HG03095 (cell line): ENCODE measurements around the gene FFAR1.
"Not testable (repeated sequence)": the region's sequence is repeated elsewhere in the genome, so short reads cannot be mapped to it uniquely, and the experiment has no call there.

Source experiments
- ATAC-seq: cut with Tn5 transposase; IDR thresholded peaks from one replicate; pipeline ENCODE4 v1.9.1; 2021; ENCODE audit warnings: moderate library complexity; ENCODE audit not compliant: unreplicated experiment

Gene FFAR1

DNA sequence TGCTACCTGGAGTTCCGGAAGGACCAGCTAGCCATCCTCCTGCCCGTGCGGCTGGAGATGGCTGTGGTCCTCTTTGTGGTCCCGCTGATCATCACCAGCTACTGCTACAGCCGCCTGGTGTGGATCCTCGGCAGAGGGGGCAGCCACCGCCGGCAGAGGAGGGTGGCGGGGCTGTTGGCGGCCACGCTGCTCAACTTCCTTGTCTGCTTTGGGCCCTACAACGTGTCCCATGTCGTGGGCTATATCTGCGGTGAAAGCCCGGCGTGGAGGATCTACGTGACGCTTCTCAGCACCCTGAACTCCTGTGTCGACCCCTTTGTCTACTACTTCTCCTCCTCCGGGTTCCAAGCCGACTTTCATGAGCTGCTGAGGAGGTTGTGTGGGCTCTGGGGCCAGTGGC, 11.7 kb downstream of the FFAR1 start:
- not testable (repeated sequence) for ATAC-seq

DNA sequence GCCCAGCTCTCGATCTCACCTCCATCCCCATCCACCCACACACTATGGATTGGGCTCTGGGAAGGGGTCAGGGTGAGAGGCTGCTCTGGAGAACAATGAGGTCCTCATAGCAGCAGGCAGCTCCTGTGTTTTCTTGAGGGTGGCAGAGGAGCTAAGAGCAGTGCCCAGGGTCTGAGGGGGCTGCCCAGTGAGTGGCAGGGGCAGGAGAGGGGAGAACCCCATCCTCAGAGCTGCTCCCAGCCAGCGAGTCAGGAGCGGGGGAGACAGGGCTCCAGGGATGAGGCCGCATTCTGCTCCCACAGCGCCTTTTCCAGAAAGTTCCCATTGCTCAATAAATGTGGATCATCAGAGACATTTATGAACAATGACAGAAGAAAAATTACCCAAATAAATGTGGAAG, 12.4 kb downstream of the FFAR1 start:
- ATAC-seq = not testable (repeated sequence)

DNA sequence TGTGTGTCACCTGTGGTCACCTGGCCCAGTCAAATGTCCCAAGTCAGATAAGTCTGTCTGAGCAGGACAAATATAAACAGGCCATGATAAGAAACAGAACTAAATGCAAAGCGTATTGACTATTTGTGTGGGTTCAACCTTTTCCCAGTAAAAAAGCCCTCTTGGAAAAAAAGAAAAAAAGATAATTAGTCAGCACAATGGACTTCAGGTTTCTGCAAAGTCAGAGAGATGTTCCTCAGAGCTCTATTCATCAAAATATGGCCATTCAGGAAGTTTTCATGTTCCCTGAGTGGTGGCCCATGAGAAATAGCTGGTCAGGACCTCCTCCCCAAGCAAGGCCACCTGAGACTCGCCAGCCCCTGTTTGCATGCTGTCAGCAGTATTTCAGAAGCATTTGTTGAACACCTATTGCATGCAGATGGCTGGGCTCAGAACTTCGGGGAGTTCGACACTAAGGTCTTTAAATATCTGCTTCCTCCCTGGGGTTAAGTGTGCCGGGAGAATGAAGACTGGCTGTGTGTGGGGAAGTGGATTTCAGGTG, 13.2 kb downstream of the FFAR1 start:
- ATAC-seq = no peak

DNA sequence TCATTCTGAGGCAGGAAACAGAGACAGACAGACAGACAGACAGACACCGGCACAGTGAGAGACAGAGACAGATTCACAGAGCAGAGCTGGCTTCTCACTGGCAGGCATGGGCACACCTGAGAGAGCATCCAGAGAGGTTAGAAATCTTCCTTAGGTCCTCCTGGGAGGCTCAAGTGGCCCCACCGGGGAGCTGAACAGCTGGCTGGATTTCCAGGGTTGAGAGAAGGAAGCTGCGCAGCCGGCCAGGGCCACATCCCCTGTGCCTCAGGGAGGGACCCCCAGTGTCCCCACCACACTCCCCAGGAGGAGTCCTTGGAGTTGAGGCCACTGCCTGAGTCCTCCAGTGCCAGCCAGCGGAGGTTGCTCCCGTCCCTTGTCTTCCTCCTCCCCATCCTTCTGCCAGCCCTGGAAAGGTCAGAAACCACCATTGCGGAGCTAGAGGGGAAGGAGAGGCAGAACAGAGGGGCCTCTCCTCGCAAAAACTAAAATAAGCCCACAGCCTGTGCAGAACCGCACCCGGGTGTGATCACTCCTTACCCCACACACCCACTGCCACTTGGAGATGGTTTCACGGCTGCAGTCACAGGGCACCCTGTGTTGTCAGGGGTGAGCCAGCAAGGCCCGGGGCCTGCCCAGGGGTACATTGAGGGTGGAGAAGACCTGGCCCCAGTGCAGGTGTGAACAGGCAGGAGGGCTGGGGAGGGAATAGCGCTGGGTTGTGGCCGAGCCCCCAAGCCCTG, 14.7 kb downstream of the FFAR1 start:
- no peak for ATAC-seq

DNA sequence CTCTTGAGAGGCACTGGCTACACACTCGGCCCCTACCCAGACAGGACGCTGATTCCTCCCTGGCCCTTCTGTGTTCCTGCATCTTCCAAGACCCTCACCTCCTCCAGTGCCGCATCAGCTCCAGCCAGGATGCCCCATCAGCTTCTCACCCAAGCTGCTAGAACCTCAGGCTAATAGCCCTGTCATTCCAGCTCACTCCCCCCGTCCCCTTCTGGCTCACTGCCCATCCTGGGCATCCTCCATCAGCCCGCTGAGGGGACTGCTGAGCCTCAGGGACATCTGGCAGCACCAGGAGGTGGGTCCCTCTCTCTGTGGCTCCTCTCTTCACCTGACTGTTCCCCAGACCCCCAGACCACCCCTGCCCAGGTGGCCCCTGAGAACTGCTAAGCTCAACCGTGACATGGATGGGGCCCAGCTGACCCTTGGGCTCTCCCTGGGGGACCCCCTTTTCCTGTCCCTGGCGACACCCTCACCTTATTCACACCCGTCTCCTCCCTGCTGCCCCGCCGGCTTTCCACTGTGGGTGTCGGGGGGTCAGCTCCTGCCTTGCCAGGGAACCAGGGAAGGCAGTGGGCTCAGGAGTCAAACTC, 15.4 kb downstream of the FFAR1 start:
- ATAC-seq = no peak

DNA sequence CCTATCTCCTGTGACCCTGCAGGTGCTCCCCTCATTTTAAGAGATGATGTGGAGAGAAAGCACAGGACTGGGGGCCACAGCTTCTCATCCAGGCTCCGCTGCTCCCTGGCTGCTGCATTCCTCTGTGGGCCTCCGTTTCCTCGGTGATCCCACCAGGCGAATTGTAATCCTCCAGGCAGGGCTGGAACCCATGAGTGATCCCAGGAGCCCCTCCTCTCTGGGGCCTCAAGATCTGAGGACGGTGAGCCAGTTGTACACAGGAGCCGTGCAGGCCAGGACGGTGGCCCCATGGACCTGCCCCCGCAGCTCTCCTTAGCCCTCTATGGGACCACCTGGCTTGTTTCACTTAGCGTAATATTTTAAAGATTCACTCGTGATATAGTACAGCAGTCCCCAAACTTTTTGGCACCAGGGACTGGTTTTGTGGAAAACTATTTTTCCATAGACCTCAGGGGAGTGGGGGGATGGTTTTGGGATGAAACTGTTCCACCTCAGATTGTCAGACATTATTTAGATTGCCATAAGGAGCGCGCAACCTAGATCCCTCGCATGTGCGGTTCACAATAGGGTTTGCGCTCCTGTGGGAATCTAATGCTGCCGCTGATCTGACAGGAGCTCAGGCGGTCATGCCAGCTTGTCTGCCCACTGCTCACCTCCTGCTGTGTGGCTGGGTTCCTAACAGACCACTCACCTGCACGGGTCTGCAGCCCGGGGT, 16.2 kb downstream of the FFAR1 start:
- ATAC-seq = no peak

DNA sequence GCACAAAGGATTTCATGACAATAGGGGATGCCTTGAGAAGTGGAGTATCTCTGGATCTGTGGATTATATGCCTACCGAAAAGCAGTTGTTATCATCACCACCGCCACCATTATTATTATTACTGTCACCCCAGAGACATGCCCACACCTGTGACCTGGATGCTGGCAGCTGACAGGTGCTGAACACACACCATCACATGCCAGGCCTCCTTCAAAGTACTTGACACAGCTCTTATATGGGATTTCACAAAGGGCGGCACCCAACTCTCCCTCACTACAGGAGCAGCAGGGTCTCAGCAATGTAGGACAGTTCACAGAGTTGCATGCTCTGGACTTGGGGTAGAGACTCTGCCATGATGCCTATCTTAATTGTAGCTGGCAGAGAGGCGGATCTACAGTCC, 17.6 kb downstream of the FFAR1 start:
- no peak for ATAC-seq

DNA sequence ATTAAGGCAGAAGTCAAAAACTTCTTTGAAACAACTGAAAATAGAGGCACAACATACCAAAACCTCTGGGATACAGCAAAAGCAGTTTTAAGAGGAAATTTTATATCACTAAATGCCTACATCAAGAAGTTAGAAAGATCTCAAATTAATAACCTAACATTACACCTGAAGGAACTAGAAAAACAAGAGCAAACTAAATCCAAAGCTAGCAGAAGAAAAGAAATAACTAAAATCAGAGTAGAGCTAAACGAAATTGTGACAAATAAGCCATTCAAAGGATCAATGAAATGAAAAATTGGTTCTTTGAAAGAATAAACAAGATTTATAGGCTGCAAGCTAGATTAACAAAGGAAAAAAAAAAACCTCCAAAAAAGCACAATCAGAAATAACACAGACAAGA, 20.7 kb downstream of the FFAR1 start:
- ATAC-seq = no peak

DNA sequence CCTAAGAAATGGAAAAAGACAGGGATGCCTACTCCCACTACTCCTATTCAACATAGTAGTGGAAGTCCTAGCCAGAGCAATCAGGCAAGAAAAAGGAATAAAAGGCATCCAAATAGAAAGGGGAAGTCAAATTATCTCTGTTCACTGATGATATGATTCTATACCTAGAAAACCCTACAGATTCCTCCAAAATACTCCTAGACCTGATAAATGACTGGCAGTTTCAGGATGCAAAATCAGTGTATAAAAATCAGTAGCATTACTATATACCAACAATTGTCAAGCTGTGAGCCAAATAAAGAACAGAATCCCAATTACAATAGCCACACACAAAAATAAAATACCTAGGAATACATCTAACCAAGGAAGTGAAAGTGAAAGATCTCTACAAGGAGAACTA, 21.8 kb downstream of the FFAR1 start:
- no peak for ATAC-seq

DNA sequence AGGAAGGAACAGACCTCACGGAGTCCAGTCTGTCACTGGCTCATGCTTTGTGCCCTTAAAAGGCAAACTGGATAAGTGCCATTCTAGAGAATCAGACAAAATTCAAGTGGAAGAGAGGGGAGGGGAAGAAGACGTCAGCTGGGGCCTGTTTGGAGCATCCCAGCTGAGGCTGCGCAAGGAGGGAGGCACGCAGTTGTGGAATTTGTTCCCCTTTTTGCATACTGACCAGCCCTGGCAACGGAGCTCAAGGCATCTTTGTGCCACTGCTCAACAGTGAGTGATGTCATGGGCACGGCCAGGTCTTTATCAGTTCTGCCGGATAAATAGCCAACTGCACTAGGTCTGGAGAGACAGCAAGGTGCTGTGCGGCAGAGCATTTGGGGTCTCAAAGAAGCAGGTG, 23.0 kb downstream of the FFAR1 start, which contains the start of gene GPR42:
Gene GPR42, plus strand, starts transcription at position 347 of the 400 bp plus-strand sequence. CDS start 292 bp downstream, outside the sequence.
- no peak for ATAC-seq

DNA sequence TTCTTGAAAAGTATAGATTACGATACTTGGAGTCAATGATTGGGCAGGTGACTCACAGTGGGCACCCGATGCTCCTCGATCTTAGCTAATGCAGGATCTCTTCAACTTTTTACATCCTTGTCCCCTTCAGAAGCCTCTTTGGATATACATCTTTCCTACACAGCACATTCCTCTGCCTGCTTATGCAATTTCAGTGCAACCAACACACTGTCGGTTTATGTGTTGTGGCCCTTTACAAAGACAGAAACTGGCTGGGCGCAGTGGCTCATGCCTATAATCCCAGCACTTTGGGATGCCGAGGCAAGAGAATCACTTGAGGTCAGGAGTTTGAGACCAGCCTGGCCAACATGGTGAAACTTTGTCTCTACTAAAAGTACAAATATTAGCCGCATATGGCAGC, 25.8 kb downstream of the FFAR1 start:
- ATAC-seq = no peak

DNA sequence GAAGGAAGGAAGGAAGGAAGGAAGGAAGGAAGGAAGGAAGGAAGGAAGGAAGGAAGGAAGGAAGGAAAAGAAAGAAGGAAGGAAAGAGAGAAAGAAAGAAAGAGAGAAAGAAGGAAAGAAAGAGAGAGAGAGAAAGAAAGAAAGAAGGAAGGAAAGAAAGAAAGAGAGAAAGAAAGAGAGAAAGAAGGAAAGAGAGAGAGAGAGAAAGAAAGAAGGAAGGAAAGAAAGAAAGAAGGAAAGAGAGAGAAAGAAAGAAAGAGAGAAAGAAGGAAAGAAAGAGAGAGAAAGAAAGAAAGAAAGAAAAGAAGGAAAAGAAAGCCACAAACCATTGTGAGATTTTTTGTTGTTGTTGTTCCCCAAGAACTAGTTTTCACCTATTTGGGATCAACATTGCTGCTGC, 26.3 kb downstream of the FFAR1 start:
- ATAC-seq = not testable (repeated sequence)

DNA sequence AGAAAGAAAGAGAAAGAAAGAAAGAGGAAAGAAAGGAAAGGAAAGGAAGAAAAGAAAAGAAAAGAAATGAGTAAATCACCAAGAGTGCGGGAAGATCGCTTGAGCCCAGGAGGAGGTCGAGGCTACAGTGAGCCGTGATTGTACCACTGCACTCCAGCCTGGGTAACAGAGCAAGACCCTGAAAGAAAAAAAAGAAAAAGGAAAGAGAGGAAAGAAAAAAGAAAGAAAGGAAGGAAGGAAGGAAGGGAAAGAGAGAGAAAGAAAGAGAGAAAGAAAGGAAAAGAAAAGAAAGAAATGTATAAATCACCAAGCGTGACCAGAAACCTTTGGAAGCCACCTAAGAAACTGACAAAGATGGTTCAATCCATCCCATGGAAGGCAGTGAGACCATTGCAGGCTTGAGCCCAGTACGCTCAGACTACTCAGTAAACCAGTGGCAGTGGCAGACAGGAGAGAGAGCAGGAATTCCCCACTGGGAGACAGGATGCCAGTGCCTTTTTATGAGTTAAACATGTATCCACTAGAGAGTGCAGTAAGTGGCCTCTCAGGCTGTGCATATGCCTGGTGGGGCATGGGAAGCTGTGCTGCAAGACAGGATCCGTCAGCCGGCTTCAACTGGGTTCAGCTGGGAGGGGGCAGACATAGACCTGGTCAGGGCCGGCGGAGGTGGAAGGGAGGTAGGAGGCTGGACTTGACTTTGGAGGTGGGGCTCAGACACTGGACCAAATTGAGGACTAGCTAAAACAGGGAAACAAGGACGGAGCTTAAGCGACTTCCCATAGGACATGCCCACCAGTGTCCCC, 28.0 kb downstream of the FFAR1 start:
- ATAC-seq = no peak

DNA sequence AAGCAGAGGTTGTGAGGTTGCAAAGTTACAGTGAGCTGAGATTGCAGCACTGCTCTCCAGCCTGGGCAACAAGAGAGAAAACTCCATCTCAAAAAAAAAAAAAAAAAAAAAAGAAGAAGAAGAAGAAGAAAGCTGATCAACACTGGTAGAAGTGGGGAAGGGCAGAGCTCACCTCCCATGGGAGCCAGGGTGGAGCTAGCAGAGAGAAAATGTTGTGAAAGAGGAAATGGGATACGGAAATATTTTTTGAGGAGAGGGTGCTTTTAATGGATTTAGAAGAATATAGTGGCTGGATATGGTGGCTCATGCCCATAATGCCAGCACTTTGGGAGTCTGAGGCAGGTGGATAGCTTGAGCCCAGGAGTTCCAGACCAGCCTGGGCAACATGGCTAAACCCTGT, 30.0 kb downstream of the FFAR1 start:
- ATAC-seq = no peak

DNA sequence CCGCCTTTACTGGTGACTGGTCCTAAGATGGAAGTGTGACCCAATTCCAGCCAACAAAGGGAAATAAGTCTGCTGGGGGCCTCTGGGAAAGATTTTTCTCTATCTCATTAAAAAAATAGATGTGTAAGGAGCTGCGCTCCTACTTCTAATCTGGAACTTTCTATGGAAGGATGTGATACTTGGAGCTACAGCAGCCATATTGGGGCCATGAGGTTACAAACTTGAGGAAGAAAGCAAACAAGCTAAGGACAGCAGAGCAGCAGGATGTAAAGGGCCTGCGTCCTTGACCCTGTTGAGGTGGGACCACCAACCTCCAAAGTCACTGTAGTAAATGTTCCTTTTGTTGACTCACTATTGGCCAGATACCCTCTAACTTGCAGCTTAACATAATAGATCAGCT, 30.7 kb downstream of the FFAR1 start:
- no peak for ATAC-seq

DNA sequence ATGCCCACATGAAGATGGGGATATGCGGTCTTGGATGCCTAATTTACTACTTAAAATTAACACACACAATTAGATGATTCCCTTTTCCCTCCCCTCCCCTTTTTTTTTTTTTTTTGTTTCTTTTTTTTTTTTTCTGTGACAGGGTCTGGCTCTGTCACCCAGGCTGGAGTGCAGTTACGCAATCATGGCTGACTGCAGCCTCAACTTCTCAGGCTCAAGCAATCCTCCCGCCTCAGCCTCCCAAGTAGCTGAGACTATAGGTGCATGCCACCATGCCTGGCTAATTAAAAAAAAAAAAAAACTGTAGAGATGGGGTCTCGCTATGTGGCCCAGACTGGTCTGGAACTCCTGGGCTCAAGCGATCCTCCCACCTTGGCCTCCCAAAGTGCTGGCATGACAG, 31.8 kb downstream of the FFAR1 start:
- not testable (repeated sequence) for ATAC-seq

DNA sequence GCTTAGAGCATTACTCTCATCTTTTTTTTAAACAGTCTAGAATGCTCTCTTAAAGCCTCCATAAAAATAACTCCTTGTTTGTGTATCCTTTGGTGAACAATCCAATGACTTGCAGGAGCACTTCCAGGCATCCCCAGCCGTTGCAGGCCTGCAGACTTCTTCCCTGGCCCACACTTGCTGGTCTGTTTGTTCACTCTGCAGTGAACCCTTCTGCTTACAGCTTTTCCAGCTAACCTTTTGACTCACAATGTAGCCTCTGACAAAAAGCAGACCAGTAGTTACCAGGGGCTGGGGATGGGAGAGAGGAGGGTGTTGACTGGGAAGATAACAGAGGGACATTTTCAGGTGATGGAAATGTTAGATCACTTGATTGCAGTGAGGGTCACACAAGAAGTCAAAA, 32.3 kb downstream of the FFAR1 start:
- no peak for ATAC-seq

DNA sequence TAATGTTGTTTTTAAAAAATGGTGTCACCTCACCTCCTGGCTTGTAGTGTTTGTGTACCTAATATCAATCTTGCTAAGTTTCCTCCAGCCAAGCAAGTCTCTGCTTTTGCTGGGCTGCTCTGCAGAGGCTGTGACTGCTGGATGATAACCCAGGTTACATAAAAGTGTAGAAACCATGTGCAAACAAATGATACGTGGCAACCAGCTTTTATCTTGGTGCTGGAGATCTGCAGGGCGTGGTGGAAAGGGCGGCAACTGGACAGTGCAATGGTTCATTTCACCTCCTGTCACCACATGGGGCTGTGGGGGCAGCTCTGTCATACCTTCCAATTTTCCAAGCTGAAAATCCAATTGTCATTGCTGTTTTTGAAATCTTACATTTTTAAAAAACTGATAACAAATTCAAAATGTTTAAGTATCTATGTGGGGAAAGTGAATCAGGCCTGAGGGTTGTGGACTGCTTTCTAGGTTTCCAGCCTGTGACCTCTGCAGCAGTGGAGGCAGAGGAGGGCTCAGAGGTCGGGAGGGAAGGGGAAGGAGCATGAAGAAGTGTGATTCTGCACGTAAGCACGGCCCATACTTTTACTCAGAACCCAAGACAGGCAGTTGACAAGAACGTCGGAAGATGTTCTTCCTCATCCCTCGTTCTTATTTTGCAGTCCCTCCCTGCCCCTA, 32.9 kb downstream of the FFAR1 start:
- no peak for ATAC-seq

DNA sequence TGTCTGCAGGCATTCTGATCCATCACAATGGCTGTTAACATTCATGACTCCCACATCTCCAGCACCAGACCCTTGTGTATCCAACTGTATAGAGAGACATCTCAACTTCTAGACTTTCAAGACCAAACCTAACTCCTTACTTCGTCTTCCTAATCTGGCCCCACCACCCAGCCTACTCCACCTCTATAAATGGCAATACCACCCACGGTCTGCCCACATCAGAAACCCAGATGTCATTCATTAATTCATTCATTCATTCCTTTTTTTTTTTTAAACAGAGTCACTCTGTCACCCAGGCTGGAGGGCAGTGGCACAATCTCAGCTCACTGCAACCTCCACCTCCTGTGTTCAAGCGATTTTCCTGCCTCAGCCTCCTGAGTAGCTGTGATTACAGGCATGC, 33.6 kb downstream of the FFAR1 start:
- no peak for ATAC-seq

DNA sequence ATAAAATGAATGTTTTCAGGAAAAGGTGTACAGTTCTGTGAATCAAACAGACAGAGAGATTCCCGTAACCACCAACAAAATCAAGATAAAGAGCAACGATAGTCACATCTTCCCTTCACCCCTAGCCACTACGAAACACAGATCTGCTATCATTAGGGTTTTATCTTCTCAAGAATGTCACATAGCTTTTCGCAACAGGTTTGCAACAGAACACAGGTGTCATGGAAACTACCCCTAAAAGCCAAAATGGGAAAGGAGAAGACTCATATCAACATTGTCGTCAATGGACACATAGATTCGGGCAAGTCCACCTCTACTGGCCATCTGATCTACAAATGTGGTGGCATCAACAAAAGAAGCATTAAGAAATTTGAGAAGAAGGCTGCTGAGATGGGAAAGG, 34.2 kb downstream of the FFAR1 start:
- ATAC-seq = no peak
